Spleen (tissue), 11 donors: ENCODE measurements around the gene TIMM8B. TPM values are rescaled to one million over a fixed set of nuclear protein-coding genes. Genes with fewer than 3 reads are reported as not detected.

Experiments
- DNase-seq: peaks from one replicate; pipeline ENCODE4 v3.0.0-alpha.2; 2020
- H3K27ac ChIP-seq, 8 donors: fragments of 200-600 bp; sonication (generic) in 7 of 8; 1 replicate in 4 of 8; 2 replicates in 4 of 8; pipeline versions ENCODE4 v1.5.0 to v1.8.0; 2016 to 2021; ENCODE audit warnings: inconsistent platforms in 4 of 8, mild to moderate bottlenecking in 4 of 8, moderate library complexity in 1 of 8
- H3K27me3 ChIP-seq, 7 donors: fragments of 200-600 bp; sonication (generic) in 6 of 7; replicated peaks in 1 of 7; 1 replicate in 4 of 7; 2 replicates in 3 of 7; pipeline versions ENCODE4 v1.5.0 to v1.8.0; 2016 to 2021; ENCODE audit warnings: inconsistent platforms in 3 of 7, mild to moderate bottlenecking in 1 of 7
- H3K36me3 ChIP-seq, 6 donors: fragments of 200-600 bp; sonication (generic) in 5 of 6; 1 replicate in 4 of 6; 2 replicates in 2 of 6; pipeline versions ENCODE4 v1.5.0 to v1.8.0; 2016 to 2021; ENCODE audit warnings: inconsistent platforms in 2 of 6
- H3K4me1 ChIP-seq, 6 donors: fragments of 200-600 bp; sonication (generic) in 5 of 6; 1 replicate in 3 of 6; 2 replicates in 3 of 6; pipeline versions ENCODE4 v1.5.0 to v1.8.0; 2016 to 2021; ENCODE audit warnings: inconsistent platforms in 3 of 6
- H3K4me3 ChIP-seq, 8 donors: fragments of 200-600 bp; sonication (generic) in 7 of 8; 1 replicate in 4 of 8; 2 replicates in 4 of 8; pipeline versions ENCODE4 v1.5.0 to v1.8.0; 2016 to 2021; ENCODE audit warnings: inconsistent platforms in 4 of 8, mild to moderate bottlenecking in 4 of 8, moderate library complexity in 2 of 8
- H3K9me3 ChIP-seq, 8 donors: fragments of 200-600 bp; sonication (generic) in 7 of 8; 1 replicate in 4 of 8; 2 replicates in 4 of 8; pipeline versions ENCODE4 v1.5.0 to v1.8.0; 2016 to 2021; ENCODE audit warnings: inconsistent platforms in 4 of 8
- CTCF ChIP-seq, 11 experiments: fragments of 200-600 bp in 7 of 11; fragments of 450-650 bp in 4 of 11; sonication (generic) in 4 of 11; IDR thresholded peaks in 8 of 11; conservative IDR thresholded peaks in 3 of 11; 1 replicate in 7 of 11; 2 replicates in 4 of 11; pipeline versions ENCODE4 v1.4.0 to v1.8.0; 2016 to 2021; ENCODE audit warnings: antibody characterized with exemption in 11 of 11, inconsistent platforms in 4 of 11, mild to moderate bottlenecking in 1 of 11
- POLR2A ChIP-seq, 3 donors: fragments of 450-650 bp; IDR thresholded peaks; one replicate each; pipeline ENCODE4 v1.5.1; 2017; ENCODE audit warnings: antibody characterized with exemption in 3 of 3, mild to moderate bottlenecking in 1 of 3
- POLR2AphosphoS5 ChIP-seq, 3 donors: sonication (generic); formaldehyde crosslinking; IDR thresholded peaks; one replicate each; pipeline ENCODE4 v1.5.1; 2017; ENCODE audit warnings: antibody characterized with exemption in 3 of 3
- WGBS, 5 donors: extraction: QIAGEN DNeasy Blood & Tissue Kit in 3 of 5; methylation state at CpG; one replicate each; pipeline versions ENCODE4 v1.1.5 to v1.1.7; 2013 to 2018; 5-methylcytosine and 5-hydroxymethylcytosine counted together
- intact Hi-C: fragments of 100-400 bp; cut with DNase I; formaldehyde crosslinking; loops from one replicate; pipeline ENCODE4 v1.15.0; 2023; ENCODE audit warnings: low total_unique reads
- polyA plus RNA-seq, 3 donors: library from polyadenylated mRNA; stranded (reverse); fragments of 200-250 nt; gene quantifications; one replicate each; pipeline ENCODE4 v1.2.1, GENCODE V29; 2013
- total RNA-seq, 7 donors: library from RNA; depleted of rRNA in 3 of 7; stranded (reverse); fragments of >200 nt in 3 of 7; fragmentation: NEBNext Ultra II Directional in 4 of 7; extraction: Animal tissue kit (Norgen Biotek cat#: 25700) in 4 of 7; gene quantifications; one replicate each; pipeline versions ENCODE4 v1.1.0 to v1.2.1, GENCODE V29; 2016 to 2021
- donor health status: healthy with polysubstance abuse.
- donor health status: DM: no; HTN: no; CAD: no; lungs with moderate emphysema.
- donor health status: DM: no; HTN: no; CAD: no.
- donor health status: Bipolar disorder and iron deficiency.
- donor health status: healthy.
- donor health status: DM: no; HTN: no; CAD: no.
- donor health status: DM: yes; HTN: yes; CAD: no.

Gene TIMM8B
- total and polyA plus RNA-seq, 10 donors = 16.8 to 98.9 (median 34.4) TPM

GRCh38 chr11:112121981-112122615 lies 35.5 kb upstream of the TIMM8B start:
- WGBS, 5 donors = 87 to 97% (median 95%) methylated on average over 5 of the region's 5 CpGs
- Histone ChIP-seq H3K36me3 (peaks cover 0 to 8% (median 0%) of the 10 kb centered on the region in 6 donors), H3K4me3 (no peak overlapping the region), H3K27ac (no peak overlapping the region), H3K9me3 (no peaks in the 10 kb centered on the region), H3K4me1 (peaks cover 0 to 9% (median 0%) of the 10 kb centered on the region in 6 donors), H3K27me3 (no peaks in the 10 kb centered on the region)
- intact Hi-C loops = no loop called here
- no peak for DNase-seq
- TF ChIP-seq POLR2A (IDR thresholded peaks at IDR 0.05) = no peak
- no peak for TF ChIP-seq POLR2AphosphoS5 (IDR thresholded peaks at IDR 0.05)
- no peak for TF ChIP-seq CTCF (IDR thresholded peaks at IDR 0.05 in 8 of 11, conservative IDR thresholded peaks at IDR 0.05 in 3 of 11)

GRCh38 chr11:112118176-112118575 lies 31.6 kb upstream of the TIMM8B start:
- intact Hi-C loops = no loop called here
- peaks cover 0 to 17% (median 3%) of the 10 kb centered on the region in 6 donors for H3K4me1 ChIP-seq
- H3K27ac ChIP-seq = no peak overlapping the region
- peaks cover 0 to 8% (median 0%) of the 10 kb centered on the region in 6 donors for H3K36me3 ChIP-seq
- H3K9me3 ChIP-seq = no peaks in the 10 kb centered on the region
- no peaks in the 10 kb centered on the region for H3K27me3 ChIP-seq
- TF ChIP-seq POLR2A (IDR thresholded peaks at IDR 0.05) = no peak
- no peak for TF ChIP-seq CTCF (IDR thresholded peaks at IDR 0.05 in 8 of 11, conservative IDR thresholded peaks at IDR 0.05 in 3 of 11)
- no peak for TF ChIP-seq POLR2AphosphoS5 (IDR thresholded peaks at IDR 0.05)
- WGBS, 5 donors = 62 to 83% (median 72%) methylated on average over 2 of the region's 2 CpGs
- DNase-seq = no peak
- no peak overlapping the region for H3K4me3 ChIP-seq

- intact Hi-C loops = no loop called here
- H3K4me1 ChIP-seq = peaks cover 0 to 20% (median 3%) of the 10 kb centered on the region in 6 donors
- H3K9me3 ChIP-seq = peaks cover 0 to 4% (median 0%) of the 10 kb centered on the region in 8 donors
- no peaks in the 10 kb centered on the region for H3K27me3 ChIP-seq
- H3K4me3 ChIP-seq = no peak overlapping the region
- TF ChIP-seq POLR2A (IDR thresholded peaks at IDR 0.05) = no peak
- TF ChIP-seq POLR2AphosphoS5 (IDR thresholded peaks at IDR 0.05) = no peak
- TF ChIP-seq CTCF (IDR thresholded peaks at IDR 0.05 in 8 of 11, conservative IDR thresholded peaks at IDR 0.05 in 3 of 11) = no peak
- DNase-seq = no peak
- peaks cover 0 to 8% (median 0%) of the 10 kb centered on the region in 6 donors for H3K36me3 ChIP-seq
- 73 to 81% (median 73%) methylated on average over 5 of the region's 5 CpGs for WGBS, 5 donors
- H3K27ac ChIP-seq = no peak overlapping the region
These were observed 28.8 kb upstream of the TIMM8B start for GRCh38 chr11:112115386-112115785.

GRCh38 chr11:112114460-112114859 lies 27.9 kb upstream of the TIMM8B start:
- no peak overlapping the region for H3K4me3 ChIP-seq
- peaks cover 0 to 4% (median 0%) of the 10 kb centered on the region in 8 donors for H3K9me3 ChIP-seq
- peaks cover 0 to 16% (median 3%) of the 10 kb centered on the region in 6 donors for H3K4me1 ChIP-seq
- H3K36me3 ChIP-seq = peaks cover 0 to 6% (median 0%) of the 10 kb centered on the region in 6 donors
- no peak overlapping the region for H3K27ac ChIP-seq
- 91 to 96% (median 93%) methylated on average over 2 of the region's 2 CpGs for WGBS, 5 donors
- intact Hi-C loops = no loop called here
- no peak for DNase-seq
- TF ChIP-seq POLR2A (IDR thresholded peaks at IDR 0.05) (no peak), CTCF (IDR thresholded peaks at IDR 0.05 in 8 of 11, conservative IDR thresholded peaks at IDR 0.05 in 3 of 11) (no peak), POLR2AphosphoS5 (IDR thresholded peaks at IDR 0.05) (no peak)
- H3K27me3 ChIP-seq = no peaks in the 10 kb centered on the region
